D721Med (cell line): ENCODE data around the gene PARP1.

Experiments
- DNase-seq: peaks from one replicate; pipeline ENCODE4 v3.0.0; 2011; ENCODE audit warnings: low spot score; ENCODE audit not compliant: insufficient read length
- FAIRE-seq: peaks from 2 replicates; lab custom pipeline; 2011; peaks lifted over from hg19 to GRCh38; lab: Jason Lieb, UNC
- CTCF ChIP-seq: IDR thresholded peaks from 2 replicates; pipeline ENCODE4 v1.5.1; 2012; ENCODE audit warnings: mild to moderate bottlenecking, control low read depth; ENCODE audit not compliant: insufficient read depth; ENCODE audit errors: missing control alignments

PARP1 gene

GRCh38 chr1:226365831-226366231 lies 42.1 kb downstream of the PARP1 start:
- FAIRE-seq (no peak), DNase-seq (no peak)
- no peak for TF ChIP-seq CTCF

- no peak for TF ChIP-seq CTCF
- FAIRE-seq (no peak), DNase-seq (no peak)
Measured at GRCh38 chr1:226364901-226365565, 42.9 kb downstream of the PARP1 start.

GRCh38 chr1:226364514-226364899 lies 43.4 kb downstream of the PARP1 start:
- FAIRE-seq (no peak), DNase-seq (no peak)
- TF ChIP-seq CTCF = no peak

- no peak for FAIRE-seq
Measured at GRCh38 chr1:226363801-226364513, 43.9 kb downstream of the PARP1 start.

GRCh38 chr1:226362891-226363447 lies 44.9 kb downstream of the PARP1 start:
- no peak for TF ChIP-seq CTCF
- DNase-seq (no peak), FAIRE-seq (no peak)

More at GRCh38 chr1:226363801-226364513, 43.9 kb downstream of the PARP1 start:
- DNase-seq = no peak
- TF ChIP-seq CTCF = no peak

- FAIRE-seq = no peak
- DNase-seq = no peak
- TF ChIP-seq CTCF = no peak
Measured at GRCh38 chr1:226362361-226362760, 45.5 kb downstream of the PARP1 start.
